Measurements from ENCODE around the gene SLC28A3. TPM values are rescaled to one million over a fixed set of nuclear protein-coding genes. Genes with fewer than 3 reads are reported as not detected.

SLC28A3 gene
- total RNA-seq, 1 experiment from 2014 or later: not detected

GRCh38 chr9:84386753-84387152 is 46.2 kb upstream of the SLC28A3 start:
- ATAC-seq (no peak), DNase-seq (ENCODE audit: low read depth, low spot score) (no peak)
- POLR2A ChIA-PET: no interaction called here
- in situ Hi-C loops (cut with HindIII; ENCODE audit: low pct_unique_long_range_greater_than_20kb, low sequenced_read_pairs) (no loop called here), intact Hi-C loops (cut with micrococcal nuclease; ENCODE audit: unreplicated experiment) (no loop called here)
- CTCF ChIA-PET: no interaction called here
- H3K36me3 ChIP-seq (ENCODE audit: control insufficient read depth, insufficient read depth, low read length): no peaks in the 10 kb centered on the region
- no peaks in the 10 kb centered on the region for H3K27me3 ChIP-seq (ENCODE audit: control insufficient read depth, insufficient read depth, low read length)
- TF ChIP-seq POLR2AphosphoS5 (IDR thresholded peaks at IDR 0.05; ENCODE audit: low read depth, low read length) (no peak), TCF7L2 (IDR thresholded peaks at IDR 0.05; ENCODE audit: low read depth, low read length) (no peak), REST (IDR thresholded peaks at IDR 0.05; ENCODE audit: insufficient read depth in 1 of 2, low read depth in 2 of 2, low read length in 1 of 2) (no peak), CTCF (IDR thresholded peaks at IDR 0.05) (no peak), SIN3A (IDR thresholded peaks at IDR 0.05; ENCODE audit: borderline replicate concordance, insufficient read depth, low read depth, low read length) (no peak)
- BruUV-seq (replicated peaks): no TSS peak
- no peaks in the 10 kb centered on the region for H3K9me3 ChIP-seq (ENCODE audit: control insufficient read depth, insufficient read depth, low read depth, low read length)
- H3K27ac ChIP-seq (ENCODE audit: low read length): no peak overlapping the region
- no peak overlapping the region for H3K4me3 ChIP-seq (ENCODE audit: low read depth in 2 of 2, low read length in 2 of 2)
- H3K4me1 ChIP-seq (ENCODE audit: control insufficient read depth, insufficient read depth, low read length): no peaks in the 10 kb centered on the region

GRCh38 chr9:84385386-84386040 is 45.0 kb upstream of the SLC28A3 start:
- ATAC-seq: no peak
- CTCF ChIA-PET: no interaction called here

More at GRCh38 chr9:84385386-84386040, 45.0 kb upstream of the SLC28A3 start:
- H3K9me3 ChIP-seq (ENCODE audit: control insufficient read depth, insufficient read depth, low read depth, low read length): no peaks in the 10 kb centered on the region
- DNase-seq (ENCODE audit: low read depth, low spot score): no peak
- BruUV-seq (replicated peaks): no TSS peak
- no peaks in the 10 kb centered on the region for H3K27me3 ChIP-seq (ENCODE audit: control insufficient read depth, insufficient read depth, low read length)
- POLR2A ChIA-PET: no interaction called here
- TF ChIP-seq TCF7L2 (IDR thresholded peaks at IDR 0.05; ENCODE audit: low read depth, low read length): no peak
- no peak for TF ChIP-seq CTCF (IDR thresholded peaks at IDR 0.05)
- TF ChIP-seq REST (IDR thresholded peaks at IDR 0.05; ENCODE audit: insufficient read depth in 1 of 2, low read depth in 2 of 2, low read length in 1 of 2): no peak
- TF ChIP-seq SIN3A (IDR thresholded peaks at IDR 0.05; ENCODE audit: borderline replicate concordance, insufficient read depth, low read depth, low read length): no peak
- no peak for TF ChIP-seq POLR2AphosphoS5 (IDR thresholded peaks at IDR 0.05; ENCODE audit: low read depth, low read length)
- no peaks in the 10 kb centered on the region for H3K4me1 ChIP-seq (ENCODE audit: control insufficient read depth, insufficient read depth, low read length)
- no peaks in the 10 kb centered on the region for H3K36me3 ChIP-seq (ENCODE audit: control insufficient read depth, insufficient read depth, low read length)
- intact Hi-C loops (cut with micrococcal nuclease; ENCODE audit: unreplicated experiment): no loop called here
- no peak overlapping the region for H3K27ac ChIP-seq (ENCODE audit: low read length)
- in situ Hi-C loops (cut with HindIII; ENCODE audit: low pct_unique_long_range_greater_than_20kb, low sequenced_read_pairs): no loop called here
- no peak overlapping the region for H3K4me3 ChIP-seq (ENCODE audit: low read depth in 2 of 2, low read length in 2 of 2)
